ENCODE measurements around the gene PLEKHM1.
A peak's percentile ranks its signal among the peaks of the same experiment; 100 is the strongest.

PLEKHM1 gene

GRCh38 chr17:45430006-45430737 lies 60.3 kb downstream of the PLEKHM1 start:
- H3K4me3 ChIP-seq (ENCODE audit: low read length, poor library complexity, severe bottlenecking): no peak overlapping the region
- H3K79me2 ChIP-seq (ENCODE audit: insufficient read depth, low read length): peaks cover 26% of the 10 kb centered on the region; the same call in 1 of the 2 replicates
- no peaks in the 10 kb centered on the region for H3K36me3 ChIP-seq (ENCODE audit: insufficient read depth, low read length)
- no peaks in the 10 kb centered on the region for H3K9me2 ChIP-seq (replicated peaks; ENCODE audit: low read depth, low read length)
- no peak overlapping the region for H2AFZ ChIP-seq (ENCODE audit: low read length)
- H3K27me3 ChIP-seq (ENCODE audit: insufficient read depth, low read length, poor library complexity, severe bottlenecking): no peaks in the 10 kb centered on the region
- H3K9me3 ChIP-seq (ENCODE audit: insufficient read depth, low read depth, low read length): no peaks in the 10 kb centered on the region
- H4K20me1 ChIP-seq (ENCODE audit: insufficient read depth, low read length, poor library complexity, severe bottlenecking): no peaks in the 10 kb centered on the region
- H3K9ac ChIP-seq (ENCODE audit: low read depth, low read length, poor library complexity, severe bottlenecking): no peak overlapping the region
- H3K4me2 ChIP-seq (ENCODE audit: low read depth, low read length, poor library complexity, severe bottlenecking): peak overlapping the region; percentile 85
- H3K4me1 ChIP-seq (ENCODE audit: insufficient read depth, low read length, poor library complexity, severe bottlenecking): peaks cover 8% of the 10 kb centered on the region
- TF ChIP-seq, protein P1, sequence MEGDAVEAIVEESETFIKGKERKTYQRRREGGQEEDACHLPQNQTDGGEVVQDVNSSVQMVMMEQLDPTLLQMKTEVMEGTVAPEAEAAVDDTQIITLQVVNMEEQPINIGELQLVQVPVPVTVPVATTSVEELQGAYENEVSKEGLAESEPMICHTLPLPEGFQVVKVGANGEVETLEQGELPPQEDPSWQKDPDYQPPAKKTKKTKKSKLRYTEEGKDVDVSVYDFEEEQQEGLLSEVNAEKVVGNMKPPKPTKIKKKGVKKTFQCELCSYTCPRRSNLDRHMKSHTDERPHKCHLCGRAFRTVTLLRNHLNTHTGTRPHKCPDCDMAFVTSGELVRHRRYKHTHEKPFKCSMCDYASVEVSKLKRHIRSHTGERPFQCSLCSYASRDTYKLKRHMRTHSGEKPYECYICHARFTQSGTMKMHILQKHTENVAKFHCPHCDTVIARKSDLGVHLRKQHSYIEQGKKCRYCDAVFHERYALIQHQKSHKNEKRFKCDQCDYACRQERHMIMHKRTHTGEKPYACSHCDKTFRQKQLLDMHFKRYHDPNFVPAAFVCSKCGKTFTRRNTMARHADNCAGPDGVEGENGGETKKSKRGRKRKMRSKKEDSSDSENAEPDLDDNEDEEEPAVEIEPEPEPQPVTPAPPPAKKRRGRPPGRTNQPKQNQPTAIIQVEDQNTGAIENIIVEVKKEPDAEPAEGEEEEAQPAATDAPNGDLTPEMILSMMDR (conservative IDR thresholded peaks at IDR 0.05; ENCODE audit: low read length): no peak
- TF ChIP-seq EZH2phosphoT487 (IDR thresholded peaks at IDR 0.05; ENCODE audit: borderline replicate concordance): no peak
- peaks cover 6% of the 10 kb centered on the region for H3F3A ChIP-seq (ENCODE audit: low read depth)

DNA sequence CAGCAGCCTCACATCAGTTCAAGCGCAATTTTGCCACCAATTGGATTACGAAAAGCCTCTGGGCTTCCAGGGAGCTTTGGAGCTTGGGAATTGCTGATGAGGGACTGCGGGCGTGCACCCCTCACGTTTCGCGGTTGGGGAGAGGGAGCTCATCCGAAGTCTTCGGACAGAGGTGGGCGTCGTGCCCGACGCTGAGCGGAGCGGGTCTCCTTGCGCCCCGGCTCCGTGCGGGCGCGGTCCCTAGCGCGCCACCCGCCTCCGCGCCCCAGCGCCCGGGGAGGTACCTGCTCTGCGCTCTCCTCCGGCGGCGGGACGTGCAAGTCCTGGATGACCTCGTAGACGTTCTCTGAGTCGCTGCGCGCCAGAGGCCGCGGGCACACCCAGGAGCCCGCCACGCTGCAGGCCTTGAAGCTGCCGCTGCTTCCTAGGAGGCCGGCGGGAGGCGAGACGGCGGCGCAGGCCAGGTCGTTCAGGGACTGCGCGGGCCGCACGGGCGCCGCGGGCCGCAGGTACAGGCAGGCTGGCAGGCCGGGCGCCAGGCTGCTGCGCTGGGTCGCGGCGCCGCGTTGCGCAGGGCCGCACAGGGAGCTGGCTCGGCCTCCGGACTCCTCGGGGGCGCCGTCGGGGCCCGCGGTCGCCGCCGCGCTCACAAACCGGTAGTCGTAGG lies 61.0 kb downstream of the PLEKHM1 start:
- H3K36me3 ChIP-seq (ENCODE audit: insufficient read depth, low read length): no peaks in the 10 kb centered on the region
- H3K27me3 ChIP-seq (ENCODE audit: insufficient read depth, low read length, poor library complexity, severe bottlenecking): no peaks in the 10 kb centered on the region
- no peak for TF ChIP-seq EZH2phosphoT487 (IDR thresholded peaks at IDR 0.05; ENCODE audit: borderline replicate concordance)
- TF ChIP-seq, protein P1 (conservative IDR thresholded peaks at IDR 0.05; ENCODE audit: low read length): no peak
- no peaks in the 10 kb centered on the region for H3K9me3 ChIP-seq (ENCODE audit: insufficient read depth, low read depth, low read length)
- H3K9ac ChIP-seq (ENCODE audit: low read depth, low read length, poor library complexity, severe bottlenecking): no peak overlapping the region
- H3K4me1 ChIP-seq (ENCODE audit: insufficient read depth, low read length, poor library complexity, severe bottlenecking): peaks cover 5% of the 10 kb centered on the region
- H3K79me2 ChIP-seq (ENCODE audit: insufficient read depth, low read length): peaks cover 26% of the 10 kb centered on the region; the same call in 1 of the 2 replicates
- no peak overlapping the region for H2AFZ ChIP-seq (ENCODE audit: low read length)
- peaks cover 6% of the 10 kb centered on the region for H3F3A ChIP-seq (ENCODE audit: low read depth)
- no peaks in the 10 kb centered on the region for H3K9me2 ChIP-seq (replicated peaks; ENCODE audit: low read depth, low read length)
- no peaks in the 10 kb centered on the region for H4K20me1 ChIP-seq (ENCODE audit: insufficient read depth, low read length, poor library complexity, severe bottlenecking)
- no peak overlapping the region for H3K4me2 ChIP-seq (ENCODE audit: low read depth, low read length, poor library complexity, severe bottlenecking)
- H3K4me3 ChIP-seq (ENCODE audit: low read length, poor library complexity, severe bottlenecking): no peak overlapping the region

- Histone ChIP-seq H3K9ac (ENCODE audit: low read depth, low read length, poor library complexity, severe bottlenecking) (no peak overlapping the region), H3K79me2 (ENCODE audit: insufficient read depth, low read length) (peaks cover 28% of the 10 kb centered on the region; the same call in 1 of the 2 replicates), H2AFZ (ENCODE audit: low read length) (no peak overlapping the region), H3K4me2 (ENCODE audit: low read depth, low read length, poor library complexity, severe bottlenecking) (no peak overlapping the region), H4K20me1 (ENCODE audit: insufficient read depth, low read length, poor library complexity, severe bottlenecking) (no peaks in the 10 kb centered on the region), H3K36me3 (ENCODE audit: insufficient read depth, low read length) (no peaks in the 10 kb centered on the region), H3K4me3 (ENCODE audit: low read length, poor library complexity, severe bottlenecking) (no peak overlapping the region), H3K9me2 (replicated peaks; ENCODE audit: low read depth, low read length) (no peaks in the 10 kb centered on the region), H3K4me1 (ENCODE audit: insufficient read depth, low read length, poor library complexity, severe bottlenecking) (peaks cover 5% of the 10 kb centered on the region), H3F3A (ENCODE audit: low read depth) (peaks cover 6% of the 10 kb centered on the region), H3K27me3 (ENCODE audit: insufficient read depth, low read length, poor library complexity, severe bottlenecking) (no peaks in the 10 kb centered on the region), H3K9me3 (ENCODE audit: insufficient read depth, low read depth, low read length) (no peaks in the 10 kb centered on the region)
- TF ChIP-seq EZH2phosphoT487 (IDR thresholded peaks at IDR 0.05; ENCODE audit: borderline replicate concordance): no peak
- TF ChIP-seq, protein P1 (conservative IDR thresholded peaks at IDR 0.05; ENCODE audit: low read length): no peak
Measured at GRCh38 chr17:45428931-45429338, 61.6 kb downstream of the PLEKHM1 start.
